SU-DHL-6 (cell line): ENCODE measurements around the gene LRRC7.

Experiments
- H2AFZ ChIP-seq: fragments of 200-600 bp; sonication (generic); 2 replicates; pipeline ENCODE4 v1.6.1; 2014; ENCODE audit warnings: low read depth, mild to moderate bottlenecking, moderate library complexity, mixed read lengths, antibody characterized with exemption, low read length; ENCODE audit not compliant: severe bottlenecking
- H3F3A ChIP-seq: fragments of 200-600 bp; shearing (Covaris generic); 2 replicates; pipeline ENCODE4 v1.6.0; 2016; ENCODE audit warnings: antibody characterized with exemption, mild to moderate bottlenecking; ENCODE audit not compliant: insufficient read depth
- H3K27ac ChIP-seq: fragments of 200-600 bp; sonication (generic); 2 replicates; pipeline ENCODE4 v1.5.1; 2016; ENCODE audit warnings: low read depth, mild to moderate bottlenecking, low read length, moderate library complexity, mixed read lengths
- H3K27me3 ChIP-seq: fragments of 200-600 bp; sonication (generic), shearing (Covaris generic); 2 replicates; pipeline ENCODE4 v1.6.0; 2014; ENCODE audit warnings: mild to moderate bottlenecking, low read length
- H3K36me3 ChIP-seq: fragments of 200-600 bp; sonication (generic); 2 replicates; pipeline ENCODE4 v1.6.1; 2014; ENCODE audit warnings: mild to moderate bottlenecking, low read length, mixed read lengths
- H3K4me2 ChIP-seq: fragments of 300-600, 200-600 bp; shearing (Covaris generic), sonication (generic); 2 replicates; pipeline ENCODE4 v1.6.0; 2014; ENCODE audit warnings: low read length, low read depth, mild to moderate bottlenecking; ENCODE audit not compliant: poor library complexity, severe bottlenecking
- H3K4me3 ChIP-seq: fragments of 200-600 bp; sonication (generic); 2 replicates; pipeline ENCODE4 v1.5.1; 2014; ENCODE audit warnings: antibody characterized with exemption, low read length, mild to moderate bottlenecking, mixed read lengths; ENCODE audit not compliant: insufficient read depth, poor library complexity, severe bottlenecking
- H3K79me2 ChIP-seq: fragments of 200-600 bp; sonication (generic); 2 replicates; pipeline ENCODE4 v1.6.1; 2014; ENCODE audit warnings: mild to moderate bottlenecking, low read length, moderate library complexity; ENCODE audit not compliant: insufficient read depth
- H3K9ac ChIP-seq: fragments of 200-600 bp; sonication (generic); 2 replicates; pipeline ENCODE4 v1.7.0; 2014; ENCODE audit warnings: mild to moderate bottlenecking, low read length
- H3K9me2 ChIP-seq: fragments of 200-600 bp; sonication (generic); replicated peaks from 2 replicates; pipeline ENCODE4 v1.6.1; 2014; ENCODE audit warnings: low read length; ENCODE audit not compliant: insufficient read depth
- H3K9me3 ChIP-seq: fragments of 200-600 bp; sonication (generic); 2 replicates; pipeline ENCODE4 v1.6.1; 2014; ENCODE audit warnings: low read length, mixed read lengths; ENCODE audit not compliant: insufficient read depth
- H4K20me1 ChIP-seq: fragments of 200-600 bp; sonication (generic); 2 replicates; pipeline ENCODE4 v1.6.1; 2014; ENCODE audit warnings: low read depth, mild to moderate bottlenecking, antibody characterized with exemption, low read length, moderate library complexity, mixed read lengths
- CTCF ChIP-seq: fragments of 200-600 bp; sonication (generic); IDR thresholded peaks from one replicate; pipeline ENCODE4 v1.5.1; 2017; ENCODE audit warnings: antibody characterized with exemption, mild to moderate bottlenecking, low read length, moderate library complexity; ENCODE audit not compliant: insufficient read depth, poor library complexity, severe bottlenecking
- EZH2phosphoT487 ChIP-seq: fragments of 200-600 bp; sonication (generic), shearing (Covaris generic); conservative IDR thresholded peaks from 2 replicates; pipeline ENCODE4 v1.6.1; 2018; ENCODE audit warnings: mild to moderate bottlenecking, antibody characterized with exemption, low read length, moderate library complexity, mixed read lengths

The LRRC7 gene

GRCh38 chr1:70025846-70026245 is 458.1 kb downstream of the LRRC7 start:
- Histone ChIP-seq H2AFZ (no peak overlapping the region), H3K9me3 (no peaks in the 10 kb centered on the region), H3K27me3 (no peaks in the 10 kb centered on the region), H3K79me2 (no peaks in the 10 kb centered on the region), H3F3A (no peaks in the 10 kb centered on the region), H3K4me3 (no peak overlapping the region), H3K9me2 (no peaks in the 10 kb centered on the region), H4K20me1 (no peaks in the 10 kb centered on the region), H3K27ac (no peak overlapping the region), H3K9ac (no peak overlapping the region), H3K4me2 (no peak overlapping the region), H3K36me3 (no peaks in the 10 kb centered on the region)
- TF ChIP-seq CTCF (no peak), EZH2phosphoT487 (no peak)

GRCh38 chr1:70033266-70033873 is 465.6 kb downstream of the LRRC7 start:
- Histone ChIP-seq H2AFZ (no peak overlapping the region), H3K9me3 (no peaks in the 10 kb centered on the region), H3K4me3 (no peak overlapping the region), H3K27ac (no peak overlapping the region), H4K20me1 (no peaks in the 10 kb centered on the region), H3K27me3 (no peaks in the 10 kb centered on the region), H3K9ac (no peak overlapping the region), H3K79me2 (no peaks in the 10 kb centered on the region), H3K36me3 (no peaks in the 10 kb centered on the region), H3K4me2 (no peak overlapping the region), H3F3A (no peaks in the 10 kb centered on the region), H3K9me2 (no peaks in the 10 kb centered on the region)
- TF ChIP-seq CTCF, result no peak
- no peak for TF ChIP-seq EZH2phosphoT487

GRCh38 chr1:70033936-70034335 is 466.2 kb downstream of the LRRC7 start:
- no peak overlapping the region for H3K27ac ChIP-seq
- no peaks in the 10 kb centered on the region for H3F3A ChIP-seq
- H3K4me3 ChIP-seq, result no peak overlapping the region
- no peaks in the 10 kb centered on the region for H3K27me3 ChIP-seq
- no peak overlapping the region for H3K4me2 ChIP-seq
- no peak overlapping the region for H2AFZ ChIP-seq
- no peaks in the 10 kb centered on the region for H3K36me3 ChIP-seq
- H4K20me1 ChIP-seq, result no peaks in the 10 kb centered on the region
- H3K9ac ChIP-seq, result no peak overlapping the region
- no peaks in the 10 kb centered on the region for H3K9me3 ChIP-seq
- TF ChIP-seq EZH2phosphoT487, result no peak
- TF ChIP-seq CTCF, result no peak
- no peaks in the 10 kb centered on the region for H3K9me2 ChIP-seq
- H3K79me2 ChIP-seq, result no peaks in the 10 kb centered on the region
